ENCODE results near the gene SLC6A6.

GRCh38 chr3:14431452-14431916, 29.1 kb downstream of the SLC6A6 start:
- TF ChIP-seq CTCF (IDR thresholded peaks at IDR 0.05) (no peak), EP300 (IDR thresholded peaks at IDR 0.05; ENCODE audit: low read depth) (no peak)
